ENCODE results near the gene FMC1.

DNA sequence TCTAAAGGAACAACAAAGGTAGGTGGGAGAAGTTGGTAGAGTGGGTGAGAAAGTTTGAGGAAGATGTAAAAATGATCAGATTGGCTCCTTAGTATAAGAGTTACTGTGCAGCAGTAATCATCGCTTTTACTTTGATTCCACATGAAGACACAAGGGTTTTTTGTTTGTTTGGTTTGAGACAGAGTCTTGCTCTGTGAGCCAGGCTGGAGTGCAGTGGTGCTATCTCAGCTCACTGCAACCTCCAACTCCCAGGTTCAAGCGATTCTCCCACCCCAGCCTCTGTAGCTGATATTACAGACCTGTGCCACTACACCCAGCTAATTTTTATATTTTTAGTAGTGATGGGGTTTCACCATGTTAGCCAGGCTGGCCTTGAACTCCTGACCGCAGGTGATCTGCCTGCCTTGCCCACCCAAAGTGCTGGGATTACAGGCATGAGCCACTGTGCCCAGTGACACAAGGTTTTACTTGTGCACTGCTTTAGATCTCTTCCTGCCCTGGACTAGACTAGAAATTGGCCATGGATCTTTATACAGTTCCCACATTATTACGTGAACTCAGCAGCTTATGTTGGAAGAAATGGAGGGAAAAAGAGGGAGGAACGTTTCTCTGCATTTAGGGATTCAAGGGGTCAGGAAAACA lies 29.3 kb downstream of the FMC1 start:
- TF ChIP-seq, protein P1, sequence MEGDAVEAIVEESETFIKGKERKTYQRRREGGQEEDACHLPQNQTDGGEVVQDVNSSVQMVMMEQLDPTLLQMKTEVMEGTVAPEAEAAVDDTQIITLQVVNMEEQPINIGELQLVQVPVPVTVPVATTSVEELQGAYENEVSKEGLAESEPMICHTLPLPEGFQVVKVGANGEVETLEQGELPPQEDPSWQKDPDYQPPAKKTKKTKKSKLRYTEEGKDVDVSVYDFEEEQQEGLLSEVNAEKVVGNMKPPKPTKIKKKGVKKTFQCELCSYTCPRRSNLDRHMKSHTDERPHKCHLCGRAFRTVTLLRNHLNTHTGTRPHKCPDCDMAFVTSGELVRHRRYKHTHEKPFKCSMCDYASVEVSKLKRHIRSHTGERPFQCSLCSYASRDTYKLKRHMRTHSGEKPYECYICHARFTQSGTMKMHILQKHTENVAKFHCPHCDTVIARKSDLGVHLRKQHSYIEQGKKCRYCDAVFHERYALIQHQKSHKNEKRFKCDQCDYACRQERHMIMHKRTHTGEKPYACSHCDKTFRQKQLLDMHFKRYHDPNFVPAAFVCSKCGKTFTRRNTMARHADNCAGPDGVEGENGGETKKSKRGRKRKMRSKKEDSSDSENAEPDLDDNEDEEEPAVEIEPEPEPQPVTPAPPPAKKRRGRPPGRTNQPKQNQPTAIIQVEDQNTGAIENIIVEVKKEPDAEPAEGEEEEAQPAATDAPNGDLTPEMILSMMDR (IDR thresholded peaks at IDR 0.05) = no peak
- no peak for TF ChIP-seq POLR2A (IDR thresholded peaks at IDR 0.05)
